CD4-positive, alpha-beta T cell treated with Interleukin-6 at 100 ng/mL for 8 hours (primary cell): ENCODE measurements around the gene USP46.

Source experiments
- DNase-seq: peaks from one replicate; pipeline ENCODE4 v3.0.0-alpha.2; 2020; ENCODE audit warnings: mixed read lengths, low spot score

USP46 gene

GRCh38 chr4:52574036-52574435 lies 85.1 kb downstream of the USP46 start:
- DNase-seq: no peak

- DNase-seq: no peak
These were observed 85.5 kb downstream of the USP46 start for GRCh38 chr4:52573551-52573950.

- DNase-seq: no peak
These were observed 86.1 kb downstream of the USP46 start for GRCh38 chr4:52572936-52573485.

GRCh38 chr4:52568351-52568750 lies 90.8 kb downstream of the USP46 start:
- DNase-seq: no peak

- no peak for DNase-seq
These were observed 92.7 kb downstream of the USP46 start for GRCh38 chr4:52566136-52567031.

GRCh38 chr4:52560844-52561280 lies 98.2 kb downstream of the USP46 start:
- DNase-seq: no peak

- no peak for DNase-seq
These were observed 103.8 kb downstream of the USP46 start for GRCh38 chr4:52555356-52555716.

- DNase-seq: no peak
These were observed 104.3 kb downstream of the USP46 start for GRCh38 chr4:52554612-52555355.

GRCh38 chr4:52552778-52553177 lies 106.3 kb downstream of the USP46 start:
- DNase-seq: no peak

GRCh38 chr4:52551487-52551886 lies 107.6 kb downstream of the USP46 start:
- no peak for DNase-seq

- no peak for DNase-seq
These were observed 108.9 kb downstream of the USP46 start for GRCh38 chr4:52550186-52550585.

GRCh38 chr4:52548818-52549570 lies 110.1 kb downstream of the USP46 start:
- DNase-seq: no peak

GRCh38 chr4:52546449-52546848 lies 112.7 kb downstream of the USP46 start:
- no peak for DNase-seq

- DNase-seq: peak; percentile 51
These were observed 113.7 kb downstream of the USP46 start for GRCh38 chr4:52545099-52546069.
